ENCODE results near the gene HOMER2.

The HOMER2 gene

GRCh38 chr15:82810061-82810889 lies 142.2 kb downstream of the HOMER2 start:
- H3K4me3 ChIP-seq (ENCODE audit: low read length): peak overlapping the region; percentile 72
- TF ChIP-seq CTCF (conservative IDR thresholded peaks at IDR 0.05; ENCODE audit: low read depth, low read length): no peak
- DNase-seq (ENCODE audit: low read depth): no peak

GRCh38 chr15:82809308-82810060 lies 143.0 kb downstream of the HOMER2 start, which contains the start of gene WHAMM:
Gene WHAMM (plus strand): TSS chr15:82809628. CDS start chr15:82809727, 99 bp downstream.
- no peak for TF ChIP-seq CTCF (conservative IDR thresholded peaks at IDR 0.05; ENCODE audit: low read depth, low read length)
- DNase-seq (ENCODE audit: low read depth): peak; percentile 98
- peak within 1 kb of the TSS; percentile 72 for H3K4me3 ChIP-seq (ENCODE audit: low read length)

- DNase-seq (ENCODE audit: low read depth): no peak
- TF ChIP-seq CTCF (conservative IDR thresholded peaks at IDR 0.05; ENCODE audit: low read depth, low read length): no peak
- H3K4me3 ChIP-seq (ENCODE audit: low read length): peak overlapping the region; percentile 72
Measured at GRCh38 chr15:82808634-82809041, 143.9 kb downstream of the HOMER2 start.

- DNase-seq (ENCODE audit: low read depth): no peak
- TF ChIP-seq CTCF (conservative IDR thresholded peaks at IDR 0.05; ENCODE audit: low read depth, low read length): no peak
- H3K4me3 ChIP-seq (ENCODE audit: low read length): no peak overlapping the region
Measured at GRCh38 chr15:82807920-82808633, 144.4 kb downstream of the HOMER2 start.

DNA sequence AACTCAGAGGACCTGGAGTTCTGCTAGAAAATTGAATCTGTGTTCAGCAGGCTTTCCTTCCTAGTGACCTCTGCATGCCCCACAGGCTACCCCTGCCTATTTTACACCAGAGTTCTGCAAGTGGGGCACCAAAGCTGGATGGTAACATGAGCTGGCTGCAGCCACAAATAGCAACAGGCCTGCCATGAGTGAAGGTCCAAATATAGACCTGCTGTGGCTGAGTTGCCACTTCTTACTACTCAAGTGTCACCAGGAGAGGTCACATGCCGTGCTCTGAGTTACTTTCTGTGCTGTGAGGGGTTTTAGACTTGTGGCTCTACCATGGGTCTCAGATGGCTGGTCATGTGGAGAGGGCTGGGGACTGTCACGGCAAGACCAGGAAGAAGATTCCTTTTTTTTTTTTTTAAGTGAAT lies 146.5 kb downstream of the HOMER2 start, which contains the start of gene FSD2:
Gene FSD2, minus strand, starts transcription at position 76 of the 413 bp plus-strand sequence. CDS start 18,679 bp downstream, outside the sequence.
- TF ChIP-seq CTCF (conservative IDR thresholded peaks at IDR 0.05; ENCODE audit: low read depth, low read length): no peak
- no peak for DNase-seq (ENCODE audit: low read depth)
- H3K4me3 ChIP-seq (ENCODE audit: low read length): no peak within 1 kb of the TSS

DNA sequence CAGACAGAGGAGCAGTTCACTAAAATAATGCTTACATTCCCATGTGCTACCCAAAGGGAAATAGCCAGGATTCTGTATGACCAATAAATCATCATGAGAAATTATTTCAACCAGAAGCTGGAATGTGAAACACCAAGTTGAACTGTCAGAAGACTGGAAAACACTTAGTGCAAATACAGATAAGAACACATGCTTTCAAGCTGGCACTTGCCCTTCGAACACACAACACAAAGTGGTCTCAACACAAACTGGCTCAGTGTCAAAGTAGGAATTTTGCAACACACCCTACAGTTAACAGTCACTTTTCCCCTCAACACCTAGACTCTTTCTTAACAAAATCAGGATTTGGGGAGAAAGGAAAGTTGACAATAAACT lies 148.0 kb downstream of the HOMER2 start:
- no peak overlapping the region for H3K4me3 ChIP-seq (ENCODE audit: low read length)
- TF ChIP-seq CTCF (conservative IDR thresholded peaks at IDR 0.05; ENCODE audit: low read depth, low read length): no peak
- DNase-seq (ENCODE audit: low read depth): no peak

Measured in retinal pigment epithelial cell (primary cell).